H1 (cell line): ENCODE data around the gene PTPRD. TPM values are rescaled to one million over a fixed set of nuclear protein-coding genes. Genes with fewer than 3 reads are reported as not detected.

Experiments used
- CTCF ChIA-PET: fragments of 300-600 bp; sonication (Branson Sonifier 250); formaldehyde crosslinking; loops from one replicate; lab custom pipeline; 2021; ENCODE audit not compliant: partially characterized antibody; lab: Charles Lee
- POLR2A ChIA-PET: fragments of 300-600 bp; sonication (Branson Sonifier 250); formaldehyde crosslinking; loops from one replicate; lab custom pipeline; 2021; ENCODE audit warnings: inconsistent platforms; ENCODE audit not compliant: partially characterized antibody; lab: Charles Lee
- DNase-seq, 2 experiments: peaks; one replicate each; pipeline versions ENCODE4 v3.0.0 to v3.0.0-alpha.2; 2010 to 2022; ENCODE audit warnings: low spot score in 2 of 2, low read depth in 1 of 2, mixed read lengths in 1 of 2
- FAIRE-seq: peaks from 2 replicates; lab custom pipeline; 2011; peaks lifted over from hg19 to GRCh38; lab: Jason Lieb, UNC
- H2AFZ ChIP-seq: 2 replicates; pipeline ENCODE4 v1.8.1; 2012; ENCODE audit warnings: low read length, inconsistent platforms
- H2AK5ac ChIP-seq: 2 replicates; pipeline ENCODE4 v1.6.1; 2013; ENCODE audit warnings: low read depth, low read length
- H2BK120ac ChIP-seq: replicated peaks from 2 replicates; pipeline ENCODE3; 2013; ENCODE audit warnings: low read depth, low read length, inconsistent platforms
- H2BK12ac ChIP-seq: 2 replicates; pipeline ENCODE4 v1.6.1; 2013; ENCODE audit warnings: low read depth, low read length
- H2BK15ac ChIP-seq: 2 replicates; pipeline ENCODE4 v1.6.1; 2013; ENCODE audit warnings: low read length
- H2BK20ac ChIP-seq: 2 replicates; pipeline ENCODE4 v1.6.1; 2013; ENCODE audit warnings: low read length
- H2BK5ac ChIP-seq: 2 replicates; pipeline ENCODE4 v1.6.1; 2013; ENCODE audit warnings: low read depth, low read length
- H3K14ac ChIP-seq: 2 replicates; pipeline ENCODE4 v1.6.1; 2013; ENCODE audit warnings: inconsistent platforms; ENCODE audit not compliant: insufficient read length
- H3K18ac ChIP-seq: 2 replicates; pipeline ENCODE4 v1.6.1; 2013; ENCODE audit warnings: low read length; ENCODE audit errors: extremely low read depth
- H3K23ac ChIP-seq: 2 replicates; pipeline ENCODE4 v1.6.1; 2013; ENCODE audit warnings: inconsistent platforms; ENCODE audit not compliant: insufficient read length
- H3K23me2 ChIP-seq: 2 replicates; pipeline ENCODE4 v1.6.1; 2013; ENCODE audit warnings: low read depth, low read length
- H3K27ac ChIP-seq: 2 replicates; pipeline ENCODE4 v1.6.1; 2011; ENCODE audit warnings: low read depth, low read length, inconsistent platforms
- H3K27me3 ChIP-seq, 4 experiments: replicated peaks in 1 of 4; 1 replicate in 1 of 4; 2 replicates in 3 of 4; pipeline versions ENCODE4 v1.6.1 to v1.8.1; 2011 to 2013; ENCODE audit warnings: low read length in 3 of 4, mild to moderate bottlenecking in 3 of 4, inconsistent platforms in 2 of 4, mixed read lengths in 2 of 4, moderate library complexity in 1 of 4; ENCODE audit not compliant: control insufficient read depth in 3 of 4, insufficient read depth in 3 of 4; ENCODE audit errors: extremely low read depth in 1 of 4
- H3K36me3 ChIP-seq, 4 experiments: 2 replicates each; pipeline versions ENCODE4 v1.6.1 to v1.8.1; 2011 to 2013; ENCODE audit warnings: mild to moderate bottlenecking in 4 of 4, low read length in 3 of 4, moderate library complexity in 2 of 4, control low read depth in 1 of 4, inconsistent platforms in 1 of 4; ENCODE audit not compliant: insufficient read depth in 4 of 4, control insufficient read depth in 2 of 4
- H3K4ac ChIP-seq: replicated peaks from 2 replicates; pipeline ENCODE3; 2013; ENCODE audit warnings: low read length, low read depth, mixed read lengths, inconsistent platforms; ENCODE audit not compliant: insufficient read length
- H3K4me1 ChIP-seq, 4 experiments: replicated peaks in 1 of 4; 1 replicate in 1 of 4; 2 replicates in 3 of 4; pipeline versions ENCODE4 v1.6.1 to v1.8.1; 2011 to 2013; ENCODE audit warnings: low read length in 3 of 4, inconsistent platforms in 2 of 4, mixed read lengths in 1 of 4; ENCODE audit not compliant: insufficient read depth in 4 of 4, control insufficient read depth in 3 of 4
- H3K4me2 ChIP-seq, 2 experiments: 2 replicates each; pipeline versions ENCODE4 v1.6.1 to v1.8.1; 2011 to 2013; ENCODE audit warnings: low read depth in 2 of 2, low read length in 2 of 2, control low read depth in 1 of 2, inconsistent platforms in 1 of 2, mild to moderate bottlenecking in 1 of 2; ENCODE audit not compliant: insufficient read depth in 1 of 2
- H3K4me3 ChIP-seq, 4 experiments: fragments of 200-600, 300-600 bp in 1 of 4; sonication (generic), shearing (Covaris generic), sonication (Bioruptor Twin) in 1 of 4; 2 replicates each; pipeline versions ENCODE4 v1.5.1 to v1.8.1; 2011 to 2016; ENCODE audit warnings: low read length in 4 of 4, low read depth in 3 of 4, control low read depth in 2 of 4, inconsistent platforms in 2 of 4, mild to moderate bottlenecking in 2 of 4, mixed read lengths in 1 of 4, moderate library complexity in 1 of 4; ENCODE audit not compliant: insufficient read depth in 2 of 4; ENCODE audit errors: extremely low read depth in 1 of 4
- H3K56ac ChIP-seq: replicated peaks from 2 replicates; pipeline ENCODE3; 2013; ENCODE audit warnings: low read depth, mild to moderate bottlenecking, mixed read lengths, low read length, inconsistent platforms; ENCODE audit not compliant: insufficient read length
- H3K79me1 ChIP-seq: 2 replicates; pipeline ENCODE4 v1.6.1; 2013; ENCODE audit warnings: low read depth, low read length, control low read depth
- H3K79me2 ChIP-seq, 2 experiments: 2 replicates each; pipeline versions ENCODE4 v1.6.1 to v1.8.1; 2012 to 2013; ENCODE audit warnings: low read length in 2 of 2, mild to moderate bottlenecking in 2 of 2, inconsistent platforms in 1 of 2; ENCODE audit not compliant: insufficient read depth in 2 of 2, control insufficient read depth in 1 of 2
- H3K9ac ChIP-seq, 4 experiments: replicated peaks in 1 of 4; 1 replicate in 1 of 4; 2 replicates in 3 of 4; pipeline versions ENCODE4 v1.6.1 to v1.8.1; 2011 to 2013; ENCODE audit warnings: low read depth in 3 of 4, low read length in 3 of 4, control low read depth in 2 of 4, mild to moderate bottlenecking in 2 of 4, moderate library complexity in 2 of 4, inconsistent platforms in 1 of 4; ENCODE audit errors: extremely low read depth in 1 of 4
- H3K9me3 ChIP-seq, 2 experiments: 2 replicates each; pipeline versions ENCODE4 v1.6.1 to v1.8.1; 2012 to 2013; ENCODE audit warnings: mild to moderate bottlenecking in 2 of 2, moderate library complexity in 2 of 2, control low read depth in 1 of 2, inconsistent platforms in 1 of 2, low read depth in 1 of 2, low read length in 1 of 2, mixed read lengths in 1 of 2; ENCODE audit not compliant: insufficient read depth in 2 of 2
- H4K20me1 ChIP-seq, 2 experiments: replicated peaks in 1 of 2; 2 replicates each; pipeline versions ENCODE3 to v1.8.1; 2011 to 2013; ENCODE audit warnings: inconsistent platforms in 2 of 2, low read length in 2 of 2, mild to moderate bottlenecking in 1 of 2; ENCODE audit not compliant: insufficient read depth in 2 of 2, control insufficient read depth in 1 of 2
- H4K5ac ChIP-seq: 2 replicates; pipeline ENCODE4 v1.6.1; 2013; ENCODE audit warnings: low read length, low read depth, mixed read lengths, inconsistent platforms; ENCODE audit not compliant: insufficient read length
- H4K8ac ChIP-seq: 2 replicates; pipeline ENCODE4 v1.8.0; 2013; ENCODE audit warnings: mild to moderate bottlenecking, moderate library complexity, low read length, inconsistent platforms; ENCODE audit not compliant: insufficient read depth; ENCODE audit errors: extremely low read depth
- H4K91ac ChIP-seq: replicated peaks from 2 replicates; pipeline ENCODE3; 2013; ENCODE audit warnings: low read length, mixed read lengths, inconsistent platforms; ENCODE audit not compliant: insufficient read length
- CEBPB ChIP-seq: IDR thresholded peaks from 2 replicates; pipeline ENCODE4 v1.6.1; 2012; ENCODE audit warnings: low read depth, low read length
- WGBS, 2 experiments: shearing (Covaris generic) in 1 of 2; methylation state at CpG; one replicate each; pipeline versions ENCODE4 v1.1.6 to v1.1.7; 2013 to 2015; ENCODE audit warnings: low lambda C conversion rate in 2 of 2, mixed read lengths in 2 of 2, inconsistent platforms in 1 of 2, low coverage in 1 of 2, missing lambda C conversion rate in 1 of 2; ENCODE audit not compliant: insufficient replicate concordance in 2 of 2, insufficient coverage in 1 of 2, insufficient read length in 1 of 2; ENCODE audit errors: extremely low coverage in 1 of 2, missing lambda C conversion rate in 1 of 2; 5-methylcytosine and 5-hydroxymethylcytosine counted together
- polyA plus RNA-seq, 7 experiments: library from polyadenylated mRNA; depleted of rRNA in 3 of 7; stranded (reverse) in 5 of 7; unstranded in 2 of 7; fragments of >200 nt in 5 of 7; fragments of 200-250 nt in 2 of 7; gene quantifications; 1 replicate in 5 of 7; 2 replicates in 1 of 7; 4 replicates in 1 of 7; pipeline versions ENCODE4 v1.2.1 to v1.2.3, GENCODE V29; 2011 to 2013; ENCODE audit warnings: missing spikeins in 2 of 7, mixed read lengths in 2 of 7
- total RNA-seq: library from RNA; stranded (reverse); fragmentation: NEBNext Ultra II Directional; extraction: Animal tissue kit (Norgen Biotek cat#: 25700); gene quantifications from 2 replicates; pipeline ENCODE4 v1.2.1, GENCODE V29; 2021

PTPRD gene
- total and polyA plus RNA-seq, 2 of the 8 experiments (the other 6 are each of a cell fraction or from before 2014, with no cell fraction given), result 17.2 to 77.0 TPM

DNA sequence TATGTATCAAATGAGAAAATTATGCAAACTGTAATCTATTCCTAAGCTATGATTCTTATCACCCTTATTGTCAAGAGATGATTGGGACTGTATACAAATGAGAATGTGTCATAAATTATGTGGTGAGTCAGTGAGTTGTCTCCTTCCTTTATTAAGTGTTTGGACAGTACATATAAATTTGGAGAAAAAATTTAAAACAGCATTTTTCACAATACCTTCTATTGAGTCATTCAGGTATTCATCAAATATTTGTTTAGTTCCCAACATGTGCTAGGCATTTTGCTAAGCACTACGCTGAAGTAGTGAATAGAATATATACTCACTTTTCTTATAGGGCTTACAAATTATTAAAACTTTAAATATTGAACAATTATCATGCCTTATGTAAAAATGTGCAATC is 36.3 kb upstream of the PTPRD start:
- H3K23me2 ChIP-seq, result no peaks in the 10 kb centered on the region
- no peak overlapping the region for H4K91ac ChIP-seq
- H2BK120ac ChIP-seq, result no peak overlapping the region
- H3K9ac ChIP-seq, result no peak overlapping the region
- H3K27me3 ChIP-seq, result no peaks in the 10 kb centered on the region
- no peak overlapping the region for H3K56ac ChIP-seq
- H4K20me1 ChIP-seq, result no peaks in the 10 kb centered on the region
- WGBS, 2 experiments, result 90% methylated on average over 1 of the region's 1 CpG; no CpG with 5 or more reads in 1 of the 2 experiments
- H3K4me1 ChIP-seq, result no peaks in the 10 kb centered on the region
- no peaks in the 10 kb centered on the region for H3K79me1 ChIP-seq
- H4K8ac ChIP-seq, result no peak overlapping the region
- no peak overlapping the region for H3K23ac ChIP-seq
- no peak overlapping the region for H3K4me3 ChIP-seq
- H3K14ac ChIP-seq, result no peak overlapping the region
- H3K18ac ChIP-seq, result no peak overlapping the region
- no peak overlapping the region for H2BK5ac ChIP-seq
- CTCF ChIA-PET, result no interaction called here
- no peaks in the 10 kb centered on the region for H3K79me2 ChIP-seq
- DNase-seq (no peak), FAIRE-seq (no peak)
- POLR2A ChIA-PET, result no interaction called here
- H4K5ac ChIP-seq, result no peak overlapping the region
- H3K4ac ChIP-seq, result no peak overlapping the region
- no peak overlapping the region for H3K27ac ChIP-seq
- 0 out of 4 replicates have a peak, but pooled peaks cover 0 to under 1% of the 10 kb centered on the region in 2 experiments for H3K9me3 ChIP-seq
- H2BK20ac ChIP-seq, result no peak overlapping the region
- no peak overlapping the region for H2AFZ ChIP-seq
- no peaks in the 10 kb centered on the region for H3K36me3 ChIP-seq
- no peak overlapping the region for H2BK15ac ChIP-seq
- no peak overlapping the region for H2AK5ac ChIP-seq
- no peak overlapping the region for H3K4me2 ChIP-seq
- no peak overlapping the region for H2BK12ac ChIP-seq
- no peak for TF ChIP-seq CEBPB
